Stimulated activated CD8-positive, alpha-beta memory T cell treated with anti-CD3 and anti-CD28 coated beads, Interleukin-12 subunit alpha, Interleukin-12 subunit beta, amount 100 ng/mL, for 24 hours (primary cell): ENCODE measurements around the gene OGN.

Source experiments
- DNase-seq: peaks from one replicate; pipeline ENCODE4 v3.0.0-alpha.2; 2020; ENCODE audit errors: extremely low read depth

OGN gene

DNA sequence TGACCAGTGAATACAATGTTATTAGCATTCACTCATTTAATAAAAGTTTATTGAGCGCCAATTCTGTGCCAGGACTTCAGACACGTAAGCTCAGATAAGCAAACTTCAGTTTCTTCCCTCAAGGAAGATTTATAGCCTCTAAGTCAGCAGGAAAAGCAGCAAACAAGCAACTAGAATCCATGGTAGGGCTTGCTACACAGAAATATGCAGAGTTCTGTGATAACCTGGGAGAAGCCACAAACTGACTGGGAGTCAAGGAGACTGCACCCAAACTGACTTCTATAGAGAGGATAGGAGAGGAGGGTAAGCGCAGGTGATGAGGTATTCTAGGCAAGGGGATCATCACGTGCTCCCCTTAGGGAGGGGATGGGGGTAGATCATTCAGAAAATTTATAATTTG is 1.4 kb upstream of the OGN start:
- DNase-seq, result no peak

DNA sequence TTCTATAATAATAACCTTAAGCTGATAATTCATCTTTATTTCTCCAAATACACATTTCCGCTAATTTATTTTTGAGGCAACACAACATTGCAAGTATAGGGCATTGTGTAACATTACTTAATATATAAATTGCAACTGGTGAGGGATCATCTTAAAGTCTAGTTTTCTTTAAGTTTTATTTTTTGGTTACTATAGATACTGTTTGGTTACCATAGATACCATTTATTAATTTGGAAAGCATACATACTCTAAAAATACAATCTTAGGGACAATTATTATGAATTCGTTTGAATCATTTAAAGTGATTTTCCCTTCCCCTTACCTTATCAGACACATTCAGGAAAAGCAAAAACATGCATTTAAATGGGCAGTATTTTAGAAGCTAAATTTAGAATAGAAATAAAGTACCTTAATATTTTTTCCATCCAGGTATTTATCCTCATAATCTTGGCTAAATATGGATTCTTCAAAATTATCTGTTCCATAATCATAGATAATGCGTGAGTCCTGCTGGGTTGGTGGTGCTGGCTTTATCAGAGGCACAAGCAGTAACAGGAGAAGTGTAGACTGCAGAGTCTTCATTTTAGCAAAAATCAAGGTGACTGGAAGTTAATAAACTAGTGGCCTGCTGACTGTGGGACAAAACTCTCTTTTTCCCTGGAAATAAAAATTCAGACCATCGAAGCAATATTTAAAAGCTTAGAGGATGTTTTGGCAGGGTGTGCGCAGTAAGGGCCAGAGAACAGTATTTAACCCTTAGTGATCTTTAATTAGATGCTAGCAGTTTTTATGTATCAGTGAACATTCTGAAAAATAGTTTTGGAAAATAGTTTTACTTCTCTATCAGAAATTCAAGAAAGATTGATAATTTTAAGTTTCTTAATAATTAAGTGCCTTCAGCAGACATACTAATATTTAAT is 1.3 kb downstream of the OGN start:
- DNase-seq, result no peak

- no peak for DNase-seq
These were observed 2.0 kb downstream of the OGN start for GRCh38 chr9:92402360-92402759.

DNA sequence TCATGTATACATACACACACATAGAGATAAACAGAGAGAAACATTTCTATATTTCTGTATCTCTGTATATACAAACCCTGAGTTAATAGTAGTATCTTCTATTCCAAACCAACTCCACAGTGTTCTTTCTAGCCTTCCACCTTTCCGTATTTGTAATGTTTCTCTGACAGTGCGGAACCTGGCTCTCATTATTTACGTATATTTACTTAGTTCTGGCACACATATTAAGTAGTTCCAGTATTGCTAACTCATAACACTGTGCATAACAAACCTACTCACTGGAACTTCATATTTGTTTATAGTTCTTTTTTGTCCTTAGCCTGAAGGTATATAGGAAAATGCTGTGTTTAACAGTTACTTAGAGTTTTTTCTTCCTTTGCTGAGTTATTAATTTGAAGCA is 6.5 kb downstream of the OGN start:
- no peak for DNase-seq

DNA sequence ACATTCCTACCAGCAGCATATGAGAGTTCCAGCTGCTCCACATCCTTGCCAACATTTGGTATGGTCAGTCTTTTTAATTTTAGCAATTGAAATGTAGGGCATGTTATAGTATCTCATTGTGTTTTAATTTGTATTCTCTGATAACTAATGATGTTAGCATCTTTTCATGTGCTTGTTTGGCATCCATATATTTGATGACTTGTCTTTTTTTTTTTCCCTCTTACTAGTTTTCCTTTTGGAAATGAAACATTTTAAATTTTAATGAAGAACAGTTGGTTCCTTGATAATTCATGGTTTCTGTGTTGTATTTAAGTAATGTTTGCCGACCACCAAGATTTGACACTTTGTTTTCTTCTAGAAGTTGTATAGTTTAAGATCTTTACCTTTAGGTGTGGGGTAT is 8.8 kb downstream of the OGN start:
- DNase-seq, result no peak

DNA sequence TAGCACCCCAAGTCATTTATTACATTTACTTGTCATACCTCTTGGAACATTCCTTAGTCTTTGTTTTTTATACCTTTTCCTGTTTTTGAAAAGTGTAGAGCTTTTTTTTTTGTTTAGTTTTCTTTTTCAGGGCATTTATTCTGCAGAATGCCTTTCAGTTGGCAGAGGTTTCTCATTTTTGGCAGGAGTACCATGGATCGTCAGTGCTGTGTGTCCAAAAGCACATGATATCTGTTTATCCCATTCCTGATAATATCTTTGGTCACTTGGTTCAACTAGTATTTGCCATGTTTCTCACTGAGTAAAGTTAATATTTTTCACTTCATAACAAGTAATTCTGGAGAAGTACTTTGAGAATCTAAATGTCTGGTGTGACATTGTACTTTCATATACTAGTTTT is 10.7 kb downstream of the OGN start:
- DNase-seq, result no peak

- DNase-seq, result no peak
These were observed 11.7 kb downstream of the OGN start for GRCh38 chr9:92392690-92393089.

GRCh38 chr9:92385953-92386352 is 18.4 kb downstream of the OGN start:
- DNase-seq, result no peak

DNA sequence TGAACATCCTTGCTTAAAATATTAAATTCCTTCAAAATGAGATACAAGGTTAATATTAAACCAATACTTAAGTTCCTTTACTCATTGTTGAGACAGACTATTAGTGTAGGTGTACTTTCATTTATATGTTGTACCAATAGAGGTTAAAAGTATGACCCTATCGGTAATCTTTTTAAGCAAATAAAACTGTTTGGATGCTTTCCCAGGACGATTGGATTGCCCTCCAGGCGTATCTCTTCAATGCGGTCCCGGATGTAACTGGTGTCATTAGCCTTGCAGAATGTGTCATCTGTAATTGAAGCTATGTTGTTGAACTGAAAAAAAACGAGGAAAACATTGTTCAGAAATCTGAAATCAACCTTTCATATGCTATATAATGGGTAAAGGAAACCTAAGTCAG is 18.9 kb downstream of the OGN start:
- no peak for DNase-seq

- no peak for DNase-seq
These were observed 19.4 kb downstream of the OGN start for GRCh38 chr9:92385001-92385400.

- DNase-seq, result no peak
These were observed 20.0 kb downstream of the OGN start for GRCh38 chr9:92384375-92384774.

- DNase-seq, result no peak
These were observed 22.6 kb downstream of the OGN start for GRCh38 chr9:92381775-92382174.

GRCh38 chr9:92380603-92381002 is 23.8 kb downstream of the OGN start:
- DNase-seq, result no peak

- DNase-seq, result no peak
These were observed 25.4 kb downstream of the OGN start for GRCh38 chr9:92378865-92379560.

DNA sequence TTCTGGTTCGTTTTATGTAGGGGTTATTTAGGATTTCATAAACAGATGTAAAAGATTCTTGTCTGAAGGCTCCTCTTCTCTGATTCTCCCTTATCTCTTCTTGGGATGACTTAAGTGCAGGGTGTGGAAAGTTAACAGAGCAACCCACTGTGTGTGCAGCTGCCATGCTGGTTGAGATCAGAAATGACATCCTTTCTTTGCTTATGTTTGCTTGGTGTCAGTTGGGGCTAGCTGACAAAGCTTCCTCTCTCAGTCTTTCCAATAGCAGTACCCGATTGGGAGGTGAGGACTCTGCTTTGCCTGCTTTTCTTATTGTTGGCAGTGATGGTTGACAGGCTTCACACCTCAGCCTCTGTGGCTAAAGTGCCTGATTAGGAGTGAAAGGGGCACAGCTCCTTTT is 26.5 kb downstream of the OGN start:
- no peak for DNase-seq

GRCh38 chr9:92373167-92373566 is 31.2 kb downstream of the OGN start:
- no peak for DNase-seq

DNA sequence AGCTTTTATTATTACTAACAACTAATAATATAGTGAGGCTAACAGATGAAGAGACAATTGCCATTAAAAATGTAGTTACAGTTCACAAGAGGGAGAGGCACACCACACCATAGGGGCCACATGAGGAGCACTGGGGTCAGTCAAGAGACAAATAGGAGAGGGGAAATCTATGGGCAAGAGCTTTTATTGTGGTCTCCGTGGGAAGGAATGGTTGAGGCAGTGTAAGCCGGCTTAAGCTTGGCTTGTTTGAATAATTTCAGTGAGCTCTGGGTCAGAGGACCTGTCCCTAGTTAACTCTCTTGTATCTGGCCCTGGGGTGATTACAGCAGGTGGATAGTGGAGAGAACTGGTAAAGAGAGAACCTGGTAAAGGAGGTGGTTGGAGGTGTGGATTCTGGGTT is 35.3 kb downstream of the OGN start:
- DNase-seq, result no peak

GRCh38 chr9:92360083-92360482 is 44.3 kb downstream of the OGN start:
- no peak for DNase-seq

- no peak for DNase-seq
These were observed 44.9 kb downstream of the OGN start for GRCh38 chr9:92359394-92359995.

GRCh38 chr9:92353051-92353450 is 51.3 kb downstream of the OGN start:
- no peak for DNase-seq

DNA sequence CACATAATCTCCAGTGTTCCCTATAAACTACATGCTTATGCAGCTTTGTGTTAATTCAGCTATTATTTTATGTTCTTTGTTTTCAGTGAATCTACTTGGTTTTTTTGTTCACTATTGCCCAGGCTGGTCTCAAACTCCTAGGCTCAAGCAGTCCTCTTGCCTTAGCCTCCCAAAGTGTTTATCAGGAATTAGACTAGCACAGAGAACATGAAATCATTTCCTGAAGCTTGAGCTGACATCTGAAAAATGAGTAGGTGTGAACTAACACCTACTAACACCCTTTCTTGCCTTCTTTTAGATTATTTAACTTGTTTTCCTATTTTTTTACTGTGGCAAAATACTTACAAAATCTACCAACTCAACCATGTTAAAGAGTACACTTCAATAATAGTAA is 53.6 kb downstream of the OGN start:
- no peak for DNase-seq

DNA sequence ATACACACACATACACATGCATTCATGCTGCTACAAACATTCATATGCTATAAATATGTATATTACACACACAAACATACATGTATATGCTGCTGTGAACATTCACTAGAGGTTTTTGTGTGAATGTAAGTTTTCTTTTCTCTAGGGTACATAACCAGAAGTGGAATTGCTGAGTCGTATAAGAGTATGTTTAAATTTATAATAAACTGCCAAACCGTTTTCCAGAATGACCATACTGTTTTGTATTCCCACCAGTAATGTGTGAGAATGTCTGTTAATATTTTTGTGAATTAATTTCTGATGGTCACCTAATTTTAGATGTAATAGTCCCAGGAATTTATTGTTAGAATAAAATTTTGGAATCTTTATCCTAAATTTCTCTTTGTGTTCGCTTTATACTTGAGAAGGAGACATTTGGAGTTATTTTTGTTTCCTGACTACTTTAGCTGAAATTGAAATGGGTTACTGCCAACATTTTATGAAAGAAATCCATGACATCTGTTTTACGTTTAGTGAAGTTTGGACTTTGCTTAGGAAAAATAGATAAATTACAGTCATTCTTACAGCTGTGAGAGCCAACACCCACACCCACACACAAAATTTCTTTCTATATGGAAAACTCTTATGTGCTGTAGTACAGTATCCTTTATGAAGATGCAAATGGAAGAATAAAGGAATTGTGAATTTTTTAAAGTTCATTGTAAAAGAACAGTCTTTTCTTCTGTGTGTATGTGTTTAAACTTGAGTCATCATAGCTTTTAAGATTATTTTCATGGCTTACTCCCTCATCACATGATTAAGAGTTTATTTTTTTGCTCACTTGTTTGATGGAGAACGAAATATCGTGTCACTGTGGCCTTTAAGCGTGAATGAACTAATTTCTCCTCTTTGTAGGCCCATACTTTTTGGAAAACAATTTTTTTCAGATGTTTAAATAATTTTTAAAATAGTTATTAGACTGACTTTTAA is 54.3 kb downstream of the OGN start:
- no peak for DNase-seq
